SH-SY5Y (cell line): ENCODE results near the gene NATD1.

ENCODE experiments used
- GATA2 ChIP-seq: IDR thresholded peaks from 2 replicates; pipeline ENCODE4 v1.6.1; 2011; ENCODE audit warnings: mild to moderate bottlenecking, low read depth, low read length
- GATA3 ChIP-seq: IDR thresholded peaks from 2 replicates; pipeline ENCODE4 v1.6.1; 2011; ENCODE audit warnings: low read depth, mild to moderate bottlenecking, low read length, moderate library complexity

NATD1 gene

GRCh38 chr17:21198411-21198810 is 54.8 kb downstream of the NATD1 start:
- TF ChIP-seq GATA2 = no peak
- no peak for TF ChIP-seq GATA3

DNA sequence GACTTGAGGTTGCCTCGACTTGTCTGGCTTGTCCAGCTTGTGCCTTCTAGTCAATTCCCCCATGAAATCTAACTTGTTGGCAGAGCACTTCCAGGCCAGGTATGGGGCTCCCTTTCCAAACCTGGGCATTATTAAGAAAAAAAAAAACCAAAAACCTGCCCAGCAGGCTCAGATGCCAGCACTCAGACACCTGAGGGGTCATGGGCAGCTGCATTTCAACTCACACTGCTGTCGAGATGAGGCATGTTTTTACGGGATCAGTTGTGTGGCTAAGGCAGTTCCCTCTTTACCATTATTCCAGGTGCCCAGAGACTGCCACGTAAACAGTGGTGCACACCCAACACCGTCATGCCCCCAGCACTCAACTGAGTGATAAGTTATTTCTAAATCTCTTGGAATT is 57.1 kb downstream of the NATD1 start:
- TF ChIP-seq GATA2 (no peak), GATA3 (no peak)

- TF ChIP-seq GATA3 (no peak), GATA2 (no peak)
Observed at GRCh38 chr17:21194703-21195102, 58.5 kb downstream of the NATD1 start.

DNA sequence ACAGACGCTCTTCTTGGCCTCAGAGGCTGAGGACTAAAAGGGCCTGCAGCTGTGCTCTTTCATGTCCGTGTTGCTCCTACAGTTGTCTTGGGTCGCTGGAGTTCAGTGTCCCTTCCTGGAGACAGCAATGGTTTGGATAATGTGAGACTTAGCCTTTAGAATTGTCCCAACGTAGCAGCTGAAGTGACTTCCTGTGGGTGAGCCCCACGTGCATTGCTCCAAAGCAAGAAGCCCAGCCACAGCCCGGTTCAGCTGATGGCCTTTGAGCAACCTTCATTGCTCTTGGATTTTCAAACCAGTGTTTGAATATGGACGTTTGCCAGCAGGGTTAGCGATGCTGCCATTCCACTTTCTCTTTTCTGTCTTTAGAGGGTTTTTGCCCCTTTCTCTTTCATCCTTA is 59.0 kb downstream of the NATD1 start:
- TF ChIP-seq GATA3 (no peak), GATA2 (no peak)

DNA sequence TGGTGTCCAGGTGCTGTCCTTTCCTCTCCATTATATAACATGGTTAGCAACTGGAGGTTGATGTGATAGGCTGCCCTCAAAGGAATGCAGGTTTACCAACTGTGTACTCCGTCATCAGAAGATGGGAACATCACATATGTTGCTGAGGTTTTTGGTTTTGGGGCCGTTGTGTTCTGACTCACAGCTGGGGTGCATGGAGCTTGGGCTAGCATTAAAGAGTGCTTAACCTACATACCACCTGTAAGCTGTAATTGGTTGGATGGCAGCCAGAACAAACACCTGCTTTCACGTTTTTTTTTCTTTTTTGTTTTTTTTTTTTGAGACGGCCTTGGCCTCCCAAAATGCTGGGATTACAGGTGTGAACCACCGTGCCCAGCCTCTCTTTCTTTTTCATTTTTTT is 60.2 kb downstream of the NATD1 start:
- TF ChIP-seq GATA2 (no peak), GATA3 (no peak)

DNA sequence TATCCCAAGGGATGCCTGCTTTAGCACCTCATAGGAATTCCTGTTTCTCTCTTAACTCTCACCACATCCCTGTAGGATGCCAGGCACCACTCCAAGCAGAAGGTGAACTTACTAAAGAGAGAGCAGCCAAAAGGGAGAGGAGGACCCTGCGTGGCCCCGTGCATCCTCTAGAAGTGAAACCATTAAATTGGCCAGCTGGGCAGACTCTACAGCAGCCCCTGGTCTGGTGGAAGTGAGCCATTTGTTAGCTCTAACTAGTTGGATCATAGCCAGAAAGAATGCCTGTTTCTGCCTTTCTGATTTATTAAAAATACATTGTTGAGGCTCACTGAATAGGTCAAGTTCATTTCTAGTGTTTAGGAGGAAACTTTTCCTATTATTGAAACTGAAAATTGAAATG is 61.5 kb downstream of the NATD1 start:
- TF ChIP-seq GATA2 = no peak
- no peak for TF ChIP-seq GATA3

DNA sequence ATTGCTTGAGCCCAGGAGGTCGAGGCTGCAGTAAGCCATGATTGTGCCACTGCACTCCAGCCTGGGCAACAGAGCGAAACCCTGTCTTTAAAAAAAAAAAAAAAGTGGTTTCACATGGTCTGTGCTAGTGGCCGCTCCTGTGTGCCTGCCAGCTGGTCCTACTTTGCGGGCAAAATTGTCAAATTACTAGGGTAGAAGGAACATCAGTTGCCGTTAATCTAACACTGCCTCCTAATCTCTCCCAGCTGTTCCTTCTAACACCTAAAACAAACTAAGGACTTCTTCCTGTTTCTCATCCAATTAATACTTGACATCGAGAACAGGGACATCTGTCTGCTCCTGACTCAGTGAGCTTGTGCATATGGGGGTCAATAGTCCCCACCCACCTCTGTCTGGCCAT is 63.1 kb downstream of the NATD1 start:
- TF ChIP-seq GATA2 (no peak), GATA3 (no peak)

DNA sequence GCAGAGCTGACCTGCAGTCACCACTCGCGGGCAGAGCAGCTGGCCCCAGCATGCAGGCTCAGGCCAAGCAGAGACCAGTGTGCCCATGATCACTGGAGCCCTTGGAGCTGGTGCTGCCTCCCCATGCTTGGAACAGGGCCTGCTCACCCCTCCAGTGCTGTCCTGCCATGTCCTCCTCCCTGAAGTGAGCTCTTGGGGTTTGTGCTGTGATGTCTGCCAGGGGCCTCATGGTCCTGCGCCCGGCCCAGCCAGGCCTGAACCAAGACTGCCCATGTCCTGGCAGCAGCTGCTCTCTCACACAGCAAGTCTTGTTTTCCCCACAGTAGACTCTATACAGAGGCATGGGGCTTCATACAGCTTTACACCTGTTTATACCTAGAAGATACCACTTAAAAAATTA is 63.8 kb downstream of the NATD1 start:
- TF ChIP-seq GATA3 = no peak
